ENCODE results near the gene GTPBP3. TPM values are rescaled to one million over a fixed set of nuclear protein-coding genes. Genes with fewer than 3 reads are reported as not detected.

Gene GTPBP3
- total RNA-seq, 1 experiment from 2014 or later, result 73.0 TPM

- Histone ChIP-seq H3K36me3 (ENCODE audit: control insufficient read depth in 1 of 2, insufficient read depth in 2 of 2, low read length in 2 of 2) (peaks cover 0 to 10% of the 10 kb centered on the region in 2 experiments; a peak in 2 of 4 replicates), H3K9ac (ENCODE audit: low read length) (no peak overlapping the region), H3K4me2 (ENCODE audit: low read length) (no peak overlapping the region), H3K27ac (ENCODE audit: low read depth, low read length) (no peak overlapping the region), H3K27me3 (ENCODE audit: insufficient read depth, low read length) (no peaks in the 10 kb centered on the region), H3K4me1 (ENCODE audit: control insufficient read depth in 1 of 2, insufficient read depth in 2 of 2, low read length in 2 of 2) (peaks cover 16 to 28% of the 10 kb centered on the region in 2 experiments), H3K79me2 (ENCODE audit: insufficient read depth, low read length) (peaks cover 37% of the 10 kb centered on the region), H3K9me2 (ENCODE audit: insufficient read depth) (no peaks in the 10 kb centered on the region), H4K20me1 (ENCODE audit: insufficient read depth) (no peaks in the 10 kb centered on the region), H3K9me3 (ENCODE audit: control insufficient read depth in 1 of 2, insufficient read depth in 1 of 2, low read depth in 1 of 2, low read length in 2 of 2) (no peaks in the 10 kb centered on the region; a peak in 1 of 4 replicates), H2AFZ (ENCODE audit: low read depth, low read length, poor library complexity, severe bottlenecking) (no peak overlapping the region), H3K4me3 (replicated peaks in 1 of 2; ENCODE audit: low read depth in 1 of 2, low read length in 2 of 2) (no peak overlapping the region)
- DNase-seq (ENCODE audit: low read depth, low spot score) (no peak), ATAC-seq (no peak)
- no TSS peak for BruUV-seq (replicated peaks)
- ChIA-PET CTCF (interaction anchor here (1.2 to 1.5 kb wide), 2 partner anchors 8 to 13 kb away, joined by 3 to 5 read pairs; partner anchors contain the start of genes DDA1 and MRPL34), RAD21 (ENCODE audit: low non-redundant PET in 1 of 2, low total read pairs in 2 of 2, uncharacterized antibody in 2 of 2, unreplicated experiment in 2 of 2) (interaction anchor here in 1 of 2 experiments (0.7 kb wide), 1 partner anchor 35 kb away, joined by 3 read pairs; no protein-coding TSS in a partner anchor), POLR2A (interaction anchor here (0.9 kb wide), 1 partner anchor 8 kb away, joined by 4 read pairs; the partner anchor contains the start of gene MRPL34)
- intact Hi-C loops (cut with micrococcal nuclease), result no loop called here
- TF ChIP-seq EZH2phosphoT487 (IDR thresholded peaks at IDR 0.05; ENCODE audit: borderline replicate concordance), result no peak
- no peak for TF ChIP-seq SIN3A (IDR thresholded peaks at IDR 0.05; ENCODE audit: low read depth)
- TF ChIP-seq CTCF (IDR thresholded peaks at IDR 0.05 in 2 of 3, conservative IDR thresholded peaks at IDR 0.05 in 1 of 3; ENCODE audit: borderline replicate concordance in 1 of 3, insufficient read depth in 1 of 3, low read depth in 2 of 3, low read length in 2 of 3), result no peak
- TF ChIP-seq JUND (IDR thresholded peaks at IDR 0.05), result no peak
- no peak for TF ChIP-seq MAX (IDR thresholded peaks at IDR 0.05)
- no peak for TF ChIP-seq EZH2 (IDR thresholded peaks at IDR 0.05)
- no peak for TF ChIP-seq SP1 (IDR thresholded peaks at IDR 0.05; ENCODE audit: low read depth)
- TF ChIP-seq EGR1 (IDR thresholded peaks at IDR 0.05; ENCODE audit: low read depth), result no peak
- no peak for TF ChIP-seq ZFX (IDR thresholded peaks at IDR 0.05)
- TF ChIP-seq ZBTB33 (IDR thresholded peaks at IDR 0.05; ENCODE audit: extremely low read depth, insufficient replicate concordance, low read length), result no peak
- no peak for TF ChIP-seq TCF7L2 (IDR thresholded peaks at IDR 0.05; ENCODE audit: borderline replicate concordance, extremely low read depth, insufficient read depth, insufficient read length)
- no peak for TF ChIP-seq REST (IDR thresholded peaks at IDR 0.05; ENCODE audit: low read depth)
- no peak for TF ChIP-seq POLR2AphosphoS5 (IDR thresholded peaks at IDR 0.05; ENCODE audit: low read depth, low read length)
- TF ChIP-seq ATF3 (IDR thresholded peaks at IDR 0.05), result no peak
- TF ChIP-seq POLR2A (IDR thresholded peaks at IDR 0.05; ENCODE audit: borderline replicate concordance, extremely low read depth, insufficient read depth, insufficient read length), result no peak
- TF ChIP-seq CBX3 (IDR thresholded peaks at IDR 0.05; ENCODE audit: low read depth), result no peak
- TF ChIP-seq YY1 (IDR thresholded peaks at IDR 0.05; ENCODE audit: extremely low read depth, insufficient replicate concordance, low read depth, low read length), result no peak
- no peak for TF ChIP-seq ZNF274 (IDR thresholded peaks at IDR 0.05; ENCODE audit: low read depth, low read length)
Observed at GRCh38 chr19:17296976-17297375, 40.4 kb upstream of the GTPBP3 start.
